Stimulated activated CD4-positive, alpha-beta T cell treated with anti-CD3 and anti-CD28 coated beads, Interleukin-4, amount 100 ng/mL, for 48 hours (primary cell): ENCODE measurements around the gene LAMA2.

Experiments used
- DNase-seq, 2 donors: peaks; one replicate each; pipeline ENCODE4 v3.0.0-alpha.2; 2020; ENCODE audit warnings: low read depth in 2 of 2

The LAMA2 gene

DNA sequence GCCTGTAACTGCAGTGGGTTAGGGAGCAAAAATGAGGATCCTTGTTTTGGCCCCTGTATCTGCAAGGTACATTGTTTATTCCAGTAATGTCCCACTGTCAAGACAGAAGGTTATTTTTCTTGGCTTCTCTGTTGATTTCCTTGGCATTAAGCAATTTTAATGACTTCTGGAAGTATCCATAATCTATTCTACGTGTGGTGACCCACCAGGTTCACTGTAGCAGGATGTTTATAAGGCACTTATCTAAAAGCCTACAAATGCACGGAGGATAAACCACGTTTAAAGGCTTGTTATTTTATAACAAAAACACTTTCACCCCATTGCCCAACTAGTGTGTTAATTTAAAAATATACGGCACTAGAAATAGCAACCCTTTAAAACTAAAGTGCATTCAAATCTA, 294.9 kb downstream of the LAMA2 start:
- no peak for DNase-seq

DNA sequence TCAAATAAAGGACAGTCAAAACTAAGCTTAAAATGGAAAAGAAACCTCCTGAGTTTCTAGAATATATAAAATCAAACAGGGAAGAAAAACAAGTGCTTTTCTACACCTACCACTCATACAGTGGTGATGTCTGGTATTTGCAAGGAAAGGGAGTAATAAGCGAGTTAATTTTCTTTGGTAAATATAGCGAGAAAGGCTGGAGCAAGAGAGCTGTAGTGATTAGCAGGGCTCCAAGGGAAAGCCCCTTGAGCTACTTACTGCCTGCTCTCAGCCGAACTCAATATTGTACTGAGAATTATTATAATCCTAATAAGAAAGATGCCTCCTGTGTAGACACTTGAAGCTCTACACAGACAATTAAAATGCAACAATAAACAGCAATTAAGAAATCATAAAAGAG, 296.3 kb downstream of the LAMA2 start:
- no peak for DNase-seq

- no peak for DNase-seq
These were observed 298.1 kb downstream of the LAMA2 start for GRCh38 chr6:129181001-129181400.

DNA sequence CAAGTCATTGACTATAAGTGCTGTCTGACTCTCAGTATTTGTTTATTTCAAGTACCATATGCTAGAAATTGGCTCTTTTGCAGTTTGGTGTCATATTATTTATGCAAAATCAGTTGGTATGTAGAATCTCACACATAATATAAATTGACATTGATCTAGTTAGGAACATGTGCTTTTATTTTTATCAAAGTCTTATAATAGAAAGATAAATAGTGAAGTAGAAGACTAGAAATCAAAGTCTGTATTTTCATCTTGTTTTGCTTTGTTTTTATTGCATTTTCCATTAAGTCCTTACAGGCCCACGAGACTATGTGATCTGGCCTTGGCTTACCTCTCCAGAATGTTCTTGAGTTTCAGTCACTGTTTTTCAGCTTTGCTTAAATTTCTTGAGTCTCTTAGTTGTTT, 300.3 kb downstream of the LAMA2 start:
- DNase-seq = no peak

- no peak for DNase-seq
These were observed 300.9 kb downstream of the LAMA2 start for GRCh38 chr6:129183681-129184301.

DNA sequence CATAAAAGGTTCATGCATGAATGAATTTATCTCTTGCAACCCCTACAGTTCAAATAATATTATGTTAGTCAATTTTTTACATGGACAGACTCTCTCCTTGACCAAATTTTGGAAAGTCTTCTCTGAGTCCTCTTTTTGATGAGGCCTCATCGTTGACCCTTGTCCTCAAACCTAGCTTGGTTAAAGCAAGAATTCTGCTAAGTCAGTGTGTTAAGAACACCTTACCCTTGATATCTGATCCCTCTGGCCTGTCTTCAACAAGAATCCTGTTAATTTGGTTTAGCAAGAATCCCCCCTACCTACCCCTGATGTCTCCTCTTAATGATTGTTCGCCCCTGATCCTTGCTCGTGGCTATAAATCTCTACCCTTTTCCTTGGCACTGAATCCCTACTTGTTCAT, 301.4 kb downstream of the LAMA2 start:
- no peak for DNase-seq

GRCh38 chr6:129184808-129185366, 301.9 kb downstream of the LAMA2 start:
- DNase-seq = no peak

DNA sequence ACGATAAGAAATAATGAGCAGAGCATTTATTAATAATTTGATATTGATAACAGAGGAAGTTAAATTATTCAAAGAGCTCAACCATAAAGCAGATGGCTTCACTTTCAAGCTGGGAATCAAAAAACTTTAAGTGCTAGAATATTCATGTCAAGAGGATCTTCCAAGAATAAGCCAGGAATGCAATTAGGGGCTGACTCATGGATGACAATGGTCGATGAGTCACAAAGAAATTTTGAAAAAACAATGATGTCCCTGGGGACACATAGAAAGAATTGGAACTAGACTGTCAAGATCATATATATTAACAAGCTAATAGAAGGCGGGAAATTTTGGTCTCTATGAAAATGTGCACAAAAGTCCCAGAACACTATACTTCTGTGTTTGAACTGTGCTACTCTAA, 304.1 kb downstream of the LAMA2 start:
- no peak for DNase-seq

- DNase-seq = no peak
These were observed 305.4 kb downstream of the LAMA2 start for GRCh38 chr6:129188306-129188705.

DNA sequence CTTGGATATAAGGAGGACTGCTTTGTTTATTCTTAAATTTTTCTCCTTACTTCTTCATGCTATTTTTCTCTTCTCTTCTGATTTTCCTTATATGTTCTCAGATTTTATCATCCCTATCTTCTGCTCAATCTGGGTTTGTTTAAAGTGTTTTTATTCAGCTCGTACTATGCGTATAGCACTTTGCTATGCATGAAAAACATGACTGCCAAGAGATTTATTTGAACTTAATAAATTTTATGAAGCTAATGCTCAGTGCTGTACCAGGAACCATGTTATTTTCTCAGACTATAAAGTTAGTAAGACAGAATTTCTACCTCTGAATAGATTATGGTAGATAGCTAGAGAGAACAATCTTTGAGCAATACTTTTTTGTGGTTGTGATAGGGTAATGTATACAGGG, 305.9 kb downstream of the LAMA2 start:
- no peak for DNase-seq

- DNase-seq = no peak
These were observed 306.3 kb downstream of the LAMA2 start for GRCh38 chr6:129189266-129189665.

- DNase-seq = no peak
These were observed 308.3 kb downstream of the LAMA2 start for GRCh38 chr6:129191235-129191634.

- DNase-seq = no peak
These were observed 309.6 kb downstream of the LAMA2 start for GRCh38 chr6:129192458-129192989.

- no peak for DNase-seq
These were observed 311.5 kb downstream of the LAMA2 start for GRCh38 chr6:129194306-129194941.

- DNase-seq = no peak
These were observed 312.2 kb downstream of the LAMA2 start for GRCh38 chr6:129195161-129195560.

DNA sequence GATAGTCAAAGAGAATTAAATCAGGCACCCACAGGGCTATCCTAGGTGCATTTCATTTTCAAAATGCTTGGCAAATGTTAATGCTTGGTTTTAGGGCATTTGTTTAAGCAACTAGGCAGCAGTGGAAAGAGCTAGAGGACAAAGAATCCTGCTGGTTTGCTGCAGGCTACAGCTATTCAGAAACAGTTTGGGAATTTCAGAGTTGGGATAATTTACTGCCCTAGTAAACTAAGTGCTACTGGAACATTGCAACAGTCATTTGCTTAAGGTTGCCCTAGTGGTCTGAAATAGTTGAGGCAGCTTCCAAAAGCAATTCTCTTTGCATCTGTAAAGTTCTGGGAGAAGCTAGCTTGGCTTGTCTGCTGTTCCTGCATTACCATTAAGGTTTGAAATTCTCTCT, 312.7 kb downstream of the LAMA2 start:
- no peak for DNase-seq

DNA sequence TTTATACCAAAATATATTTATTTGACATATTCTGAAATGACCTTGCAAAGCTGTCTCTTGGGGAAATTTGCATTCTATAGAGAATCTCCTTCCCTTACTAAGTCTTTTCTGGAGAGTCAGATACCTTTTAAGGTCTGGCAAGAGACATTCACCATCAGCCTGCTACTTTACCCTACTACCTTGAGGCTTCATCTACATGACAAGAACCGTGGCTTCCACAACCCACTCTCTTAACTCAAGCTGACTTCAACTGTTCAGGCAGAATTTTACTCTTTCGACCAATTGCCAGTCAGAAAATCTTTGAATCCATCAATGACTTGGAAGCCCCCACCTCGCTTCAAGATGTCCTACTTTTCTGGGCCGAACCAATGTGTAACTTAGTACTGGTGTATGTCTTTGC, 314.2 kb downstream of the LAMA2 start:
- no peak for DNase-seq

DNA sequence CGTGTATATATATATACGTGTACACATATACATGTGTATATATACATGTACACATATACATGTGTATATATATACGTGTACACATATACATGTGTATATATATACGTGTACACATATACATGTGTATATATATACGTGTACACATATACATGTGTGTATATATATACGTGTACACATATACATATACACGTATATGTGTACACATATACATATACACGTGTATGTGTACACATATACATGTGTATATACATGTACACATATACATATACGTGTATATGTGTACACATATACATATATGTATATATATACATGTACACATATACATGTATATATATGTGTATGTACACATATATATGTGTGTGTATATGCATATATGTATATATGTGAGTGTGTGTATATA, 317.2 kb downstream of the LAMA2 start:
- DNase-seq = no peak

GRCh38 chr6:129203190-129203900, 320.4 kb downstream of the LAMA2 start:
- no peak for DNase-seq

GRCh38 chr6:129206821-129207220, 323.9 kb downstream of the LAMA2 start:
- no peak for DNase-seq

DNA sequence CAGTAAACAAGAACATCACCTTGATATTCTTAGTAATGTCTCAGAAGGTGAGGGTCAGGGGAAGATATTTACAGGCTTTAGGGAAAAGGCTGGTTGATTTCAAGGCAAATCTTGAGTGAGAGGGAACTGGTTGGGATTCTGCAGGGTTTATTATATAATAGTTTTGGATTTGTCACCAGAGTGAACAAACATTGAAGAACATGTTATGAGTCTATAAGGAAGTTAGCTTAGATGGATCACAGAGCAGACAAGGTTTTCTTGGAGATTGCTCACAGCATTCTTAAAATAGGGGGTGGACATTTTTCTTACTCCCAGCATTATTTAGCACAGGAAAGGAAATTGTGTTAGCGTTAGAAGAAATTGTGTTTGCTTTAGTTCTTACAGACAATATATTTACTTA, 324.9 kb downstream of the LAMA2 start:
- no peak for DNase-seq

DNA sequence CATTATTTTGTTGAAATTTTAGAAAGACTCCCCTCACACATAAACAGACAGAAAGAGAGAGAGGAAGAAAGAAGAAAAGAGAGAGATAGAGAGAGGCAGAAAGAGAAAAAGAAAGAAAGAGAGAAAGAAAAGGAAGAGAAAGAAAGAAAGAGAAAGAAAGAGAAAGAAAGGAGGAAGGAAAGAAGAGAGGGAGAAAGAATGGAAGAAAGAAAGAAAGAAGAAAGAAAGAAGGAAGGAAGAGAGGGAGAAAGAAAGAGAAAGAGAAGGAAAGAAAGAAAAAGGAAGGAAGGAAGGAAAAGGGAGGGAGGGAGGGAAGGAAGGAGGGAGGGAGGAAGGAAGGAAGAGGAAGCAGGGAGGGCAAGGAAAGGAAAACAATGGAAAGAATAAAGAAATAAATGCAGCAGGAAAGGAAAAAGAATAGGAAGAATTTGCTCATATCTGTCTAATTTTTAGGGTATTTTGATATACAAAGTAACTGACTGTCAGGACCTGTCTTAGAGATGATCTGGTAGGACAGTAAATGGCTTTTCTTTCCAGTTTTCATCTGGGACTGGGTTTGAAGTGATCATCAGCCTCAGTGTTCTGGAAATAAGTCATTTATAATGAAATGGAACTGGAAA, 325.6 kb downstream of the LAMA2 start:
- no peak for DNase-seq
